Body of pancreas (tissue), 4 donors: Measurements from ENCODE around the gene TLN1. TPM values are rescaled to one million over a fixed set of nuclear protein-coding genes. Genes with fewer than 3 reads are reported as not detected.

Experiments
- ATAC-seq: fragments of 150-250 bp; one replicate; pipeline ENCODE4 v1.9.1; 2016
- DNase-seq, 4 donors: peaks; one replicate each; pipeline ENCODE4 v3.0.0-alpha.2; 2019
- H3K27ac ChIP-seq, 4 donors: fragments of 200-600 bp; sonication (generic); 1 replicate in 3 of 4; 2 replicates in 1 of 4; pipeline versions ENCODE4 v1.5.1 to v1.6.1; 2016 to 2019; ENCODE audit warnings: mild to moderate bottlenecking in 1 of 4, mixed read lengths in 1 of 4, moderate library complexity in 1 of 4
- H3K27me3 ChIP-seq, 2 donors: fragments of 200-600 bp; sonication (generic); one replicate each; pipeline ENCODE4 v1.6.0; 2016; ENCODE audit warnings: mild to moderate bottlenecking in 1 of 2
- H3K36me3 ChIP-seq, 2 donors: fragments of 200-600 bp; sonication (generic); replicated peaks in 1 of 2; 2 replicates each; pipeline ENCODE4 v1.5.1; 2016; ENCODE audit warnings: low read depth in 2 of 2; ENCODE audit not compliant: insufficient read depth in 1 of 2
- H3K4me1 ChIP-seq: fragments of 200-600 bp; sonication (generic); one replicate; pipeline ENCODE4 v1.6.0; 2016
- H3K4me3 ChIP-seq, 2 donors: fragments of 200-600 bp; sonication (generic); 1 replicate in 1 of 2; 2 replicates in 1 of 2; pipeline ENCODE4 v1.5.1; 2016 to 2019
- H3K9me3 ChIP-seq, 3 donors: fragments of 200-600 bp; sonication (generic); 1 replicate in 2 of 3; 2 replicates in 1 of 3; pipeline ENCODE4 v1.5.1; 2016
- CTCF ChIP-seq, 7 experiments: fragments of 450-650 bp in 4 of 7; fragments of 200-600 bp in 3 of 7; sonication (generic) in 3 of 7; IDR thresholded peaks; one replicate each; pipeline ENCODE4 v1.5.1; 2016 to 2019; ENCODE audit warnings: antibody characterized with exemption in 7 of 7
- POLR2A ChIP-seq, 3 donors: fragments of 450-650 bp; IDR thresholded peaks; one replicate each; pipeline ENCODE4 v1.6.1; 2016; ENCODE audit warnings: antibody characterized with exemption in 3 of 3, mild to moderate bottlenecking in 2 of 3
- WGBS, 2 donors: methylation state at CpG; one replicate each; pipeline ENCODE4 v1.1.5; 2017; 5-methylcytosine and 5-hydroxymethylcytosine counted together
- intact Hi-C: fragments of 100-400 bp; cut with DNase I; formaldehyde crosslinking; loops from one replicate; pipeline ENCODE4 v1.15.1; 2023
- total RNA-seq, 2 donors: library from RNA; depleted of rRNA; stranded (reverse); fragments of >200 nt; gene quantifications; one replicate each; pipeline ENCODE4 v1.1.0, GENCODE V29; 2016

The TLN1 gene
- total RNA-seq, 2 donors from 2014 or later, result 93.7 to 130 TPM

- no peaks in the 10 kb centered on the region for H3K27me3 ChIP-seq
- ATAC-seq (no peak), DNase-seq (no peak)
- H3K27ac ChIP-seq, result no peak overlapping the region
- no peaks in the 10 kb centered on the region for H3K4me1 ChIP-seq
- intact Hi-C loops, result no loop called here
- H3K36me3 ChIP-seq, result peaks cover 18 to 74% of the 10 kb centered on the region in 2 donors
- WGBS, 2 donors, result 87 to 93% methylated on average over 6 of the region's 6 CpGs
- no peaks in the 10 kb centered on the region for H3K9me3 ChIP-seq
- no peak for TF ChIP-seq CTCF (IDR thresholded peaks at IDR 0.05)
- no peak for TF ChIP-seq POLR2A (IDR thresholded peaks at IDR 0.05)
- H3K4me3 ChIP-seq, result no peak overlapping the region
Measured at GRCh38 chr9:35714123-35714522, 17.9 kb downstream of the TLN1 start.

GRCh38 chr9:35713578-35713977, 18.4 kb downstream of the TLN1 start:
- H3K36me3 ChIP-seq, result peaks cover 18 to 71% of the 10 kb centered on the region in 2 donors
- H3K9me3 ChIP-seq, result no peaks in the 10 kb centered on the region
- intact Hi-C loops, result no loop called here
- 85 to 95% methylated on average over 3 of the region's 3 CpGs for WGBS, 2 donors
- H3K27me3 ChIP-seq, result no peaks in the 10 kb centered on the region
- DNase-seq, result no peak
- no peak for ATAC-seq
- no peak overlapping the region for H3K27ac ChIP-seq
- no peaks in the 10 kb centered on the region for H3K4me1 ChIP-seq
- no peak overlapping the region for H3K4me3 ChIP-seq
- TF ChIP-seq POLR2A (IDR thresholded peaks at IDR 0.05), result no peak
- no peak for TF ChIP-seq CTCF (IDR thresholded peaks at IDR 0.05)

- peaks cover 24 to 72% of the 10 kb centered on the region in 2 donors for H3K36me3 ChIP-seq
- 86 to 93% methylated on average over 10 to 11 of the region's 11 CpGs for WGBS, 2 donors
Measured at GRCh38 chr9:35712762-35713400, 19.1 kb downstream of the TLN1 start.

GRCh38 chr9:35711501-35712428, 20.2 kb downstream of the TLN1 start:
- Histone ChIP-seq H3K9me3 (no peaks in the 10 kb centered on the region), H3K27ac (no peak overlapping the region), H3K4me3 (no peak overlapping the region), H3K36me3 (peaks cover 35 to 74% of the 10 kb centered on the region in 2 donors), H3K27me3 (no peaks in the 10 kb centered on the region), H3K4me1 (no peaks in the 10 kb centered on the region)
- 87 to 88% methylated on average over 21 of the region's 21 CpGs for WGBS, 2 donors
- intact Hi-C loops, result no loop called here
- TF ChIP-seq POLR2A (IDR thresholded peaks at IDR 0.05) (no peak), CTCF (IDR thresholded peaks at IDR 0.05) (no peak)
- DNase-seq (no peak), ATAC-seq (no peak)

More at GRCh38 chr9:35712762-35713400, 19.1 kb downstream of the TLN1 start:
- intact Hi-C loops, result no loop called here
- ATAC-seq (no peak), DNase-seq (no peak)
- TF ChIP-seq POLR2A (IDR thresholded peaks at IDR 0.05), result no peak
- no peak for TF ChIP-seq CTCF (IDR thresholded peaks at IDR 0.05)
- no peak overlapping the region for H3K27ac ChIP-seq
- H3K4me3 ChIP-seq, result no peak overlapping the region
- H3K4me1 ChIP-seq, result no peaks in the 10 kb centered on the region
- H3K27me3 ChIP-seq, result no peaks in the 10 kb centered on the region
- no peaks in the 10 kb centered on the region for H3K9me3 ChIP-seq
